EL (cell line): ENCODE results near the gene WDR91.
"Not testable (repeated sequence)": the region's sequence is repeated elsewhere in the genome, so short reads cannot be mapped to it uniquely, and the experiment has no call there.

Source experiments
- DNase-seq: peaks from one replicate; pipeline ENCODE4 v3.0.0-alpha.2; 2016

Gene WDR91

DNA sequence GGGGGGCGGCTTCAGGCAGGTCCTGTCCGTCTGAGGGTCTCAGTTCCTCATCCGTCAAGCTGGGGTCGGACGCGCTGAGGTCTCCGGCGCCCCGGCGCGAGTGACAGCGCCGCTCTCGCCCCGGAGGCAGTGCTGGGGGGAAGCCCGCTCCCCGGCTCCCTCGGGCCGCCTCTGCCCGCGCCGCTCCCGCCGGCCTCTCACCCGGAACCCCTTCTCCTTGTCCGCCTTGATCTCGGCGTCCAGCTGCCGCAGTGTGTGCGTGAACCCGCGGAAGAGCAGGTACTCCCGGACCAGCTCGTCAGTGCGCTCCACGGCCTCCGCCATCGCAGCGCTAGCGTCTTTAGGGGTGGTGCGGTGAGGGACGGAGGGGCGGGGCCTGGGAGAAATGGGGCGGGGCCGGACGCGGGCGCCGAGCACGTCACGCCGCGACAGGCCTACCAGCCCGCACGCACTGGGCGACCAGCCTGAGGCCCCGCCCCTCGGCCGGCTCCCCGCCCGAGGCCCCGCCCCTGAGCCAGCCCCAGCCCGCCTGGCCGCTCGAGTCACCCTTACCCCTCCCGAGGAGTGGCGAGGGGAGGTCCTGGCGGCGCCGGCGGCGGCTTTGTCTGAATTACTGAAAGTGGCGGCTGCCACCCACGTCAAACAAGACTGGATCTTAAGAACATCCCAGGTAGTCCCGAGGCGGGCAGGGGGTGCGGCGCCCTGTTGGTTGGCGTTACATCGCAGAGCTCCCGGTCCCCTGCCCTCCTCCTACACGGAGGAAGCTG, at the start of gene WDR91:
Gene WDR91, minus strand, starts transcription at position 348 of the 767 bp plus-strand sequence. Its CDS starts 24 bp downstream, at position 324.
- peak; percentile 92 for DNase-seq

DNA sequence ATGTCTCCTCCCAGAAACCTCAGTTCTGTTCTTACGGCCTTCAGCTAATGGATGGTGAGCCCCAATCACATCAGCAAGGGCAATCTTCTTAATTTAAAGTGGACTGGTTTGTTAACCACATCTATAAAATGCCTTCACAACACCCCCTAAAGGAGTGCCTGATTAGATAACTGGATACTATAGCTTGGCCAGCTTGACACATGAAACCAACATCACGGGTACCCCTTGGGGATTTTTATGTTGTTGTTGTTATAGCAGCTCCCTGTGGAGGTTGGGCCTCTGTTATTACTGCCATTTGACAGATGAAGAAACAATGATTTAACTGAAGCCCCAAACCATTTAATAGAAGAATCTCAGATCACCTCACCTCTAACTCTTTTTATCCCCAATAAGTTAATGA, 49.1 kb upstream of the WDR91 start:
- DNase-seq = no peak

DNA sequence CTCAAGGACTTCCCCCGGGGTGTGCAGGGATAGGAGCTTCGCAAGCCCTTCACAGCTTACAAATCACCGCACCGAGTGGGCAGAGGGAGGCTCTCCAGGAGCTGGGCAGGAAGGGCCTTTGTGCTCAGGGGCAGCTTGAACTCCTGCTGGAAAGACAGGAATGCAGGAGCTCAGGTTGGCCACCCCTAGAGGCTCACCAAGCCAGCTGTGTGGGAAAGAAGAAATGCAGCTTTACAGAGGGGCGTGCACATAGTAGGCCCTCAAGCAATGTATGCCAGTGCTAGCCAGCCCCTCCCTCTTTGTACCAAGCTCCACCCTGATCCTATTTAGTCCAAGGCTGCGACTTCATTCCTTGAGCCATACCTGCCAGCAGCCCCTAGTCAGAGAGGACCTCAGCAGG, 48.4 kb upstream of the WDR91 start:
- DNase-seq = no peak

DNA sequence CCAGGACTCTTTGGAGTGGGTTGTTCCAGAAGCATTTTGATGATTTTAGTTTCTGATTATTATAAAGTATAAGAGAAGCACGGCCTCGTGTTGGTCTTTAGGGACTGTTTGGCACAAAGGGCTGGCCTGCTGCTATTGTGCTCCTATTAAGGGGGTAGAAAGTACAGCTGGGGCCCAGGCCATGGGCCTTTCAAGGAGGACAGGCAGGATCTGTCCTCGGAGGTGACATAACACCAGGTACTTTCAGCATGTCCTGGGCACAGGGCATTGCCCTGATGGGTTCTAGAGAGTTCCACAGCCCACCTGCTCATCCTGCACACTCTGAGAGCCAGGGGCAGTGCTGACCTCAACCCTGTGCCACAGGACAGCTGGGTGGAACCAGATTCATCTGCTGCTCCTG, 47.3 kb upstream of the WDR91 start:
- no peak for DNase-seq

DNA sequence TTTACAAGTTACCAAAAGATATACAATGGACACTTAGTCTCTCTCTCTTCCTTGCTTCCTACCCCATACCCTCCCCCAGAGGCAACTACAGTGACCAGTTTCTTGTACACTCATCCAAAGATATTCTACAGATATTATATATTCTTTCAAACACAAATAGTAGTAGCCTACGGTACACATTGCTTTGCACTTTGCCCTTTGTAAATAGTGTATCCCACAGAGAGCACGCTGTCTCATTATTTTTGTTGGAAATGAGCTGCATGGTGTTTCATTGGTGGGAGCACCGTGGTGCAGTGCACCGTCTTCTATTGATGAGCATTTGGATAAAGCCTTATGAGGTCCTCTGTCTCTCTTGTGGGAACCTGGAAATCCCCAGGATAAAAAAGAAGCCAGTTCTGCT, 46.5 kb upstream of the WDR91 start:
- no peak for DNase-seq

DNA sequence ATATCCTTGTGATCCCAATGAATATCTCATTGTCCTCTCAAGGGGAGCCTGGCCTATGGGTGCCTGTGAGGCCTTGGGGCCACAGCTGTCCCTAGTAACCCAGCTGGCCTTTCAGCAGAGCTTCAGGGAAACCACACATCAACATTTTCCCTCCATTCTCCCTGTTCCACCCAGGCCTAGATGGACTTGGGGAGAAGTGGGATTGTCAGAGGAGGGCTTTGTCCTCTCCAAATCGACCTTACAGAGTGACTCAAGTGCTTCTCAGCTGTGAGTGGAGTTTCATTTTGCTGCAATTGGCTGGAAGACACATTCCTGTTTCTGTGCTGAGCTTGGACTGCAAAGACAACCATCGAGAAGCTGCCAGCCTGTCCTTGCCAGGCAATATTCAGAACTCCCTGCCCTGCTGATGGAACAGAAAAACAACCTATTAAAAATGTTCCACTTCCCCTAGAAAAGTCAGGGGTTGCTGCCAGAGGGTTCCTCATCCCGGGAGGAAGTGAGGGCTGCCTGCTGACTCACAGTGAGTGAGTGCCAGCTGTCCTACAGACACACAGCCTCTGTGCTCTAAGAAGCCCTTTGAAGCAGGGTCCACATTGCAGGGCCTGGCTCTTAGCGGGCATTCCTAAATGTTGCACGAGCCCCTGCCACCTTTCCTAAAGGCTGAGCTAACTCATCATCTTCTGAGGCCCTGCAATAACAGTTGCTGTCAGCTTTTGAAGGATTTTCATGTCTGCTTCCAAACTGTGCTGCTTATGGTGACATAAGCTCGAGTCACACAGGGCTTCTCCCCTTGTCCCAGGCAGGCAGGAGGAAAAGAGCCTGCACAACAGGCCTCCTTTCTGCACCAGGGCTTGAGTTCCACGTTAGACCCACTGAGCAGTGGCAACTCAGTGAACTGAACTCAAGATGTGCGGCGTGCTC, 42.8 kb upstream of the WDR91 start:
- DNase-seq = peak; percentile 78

DNA sequence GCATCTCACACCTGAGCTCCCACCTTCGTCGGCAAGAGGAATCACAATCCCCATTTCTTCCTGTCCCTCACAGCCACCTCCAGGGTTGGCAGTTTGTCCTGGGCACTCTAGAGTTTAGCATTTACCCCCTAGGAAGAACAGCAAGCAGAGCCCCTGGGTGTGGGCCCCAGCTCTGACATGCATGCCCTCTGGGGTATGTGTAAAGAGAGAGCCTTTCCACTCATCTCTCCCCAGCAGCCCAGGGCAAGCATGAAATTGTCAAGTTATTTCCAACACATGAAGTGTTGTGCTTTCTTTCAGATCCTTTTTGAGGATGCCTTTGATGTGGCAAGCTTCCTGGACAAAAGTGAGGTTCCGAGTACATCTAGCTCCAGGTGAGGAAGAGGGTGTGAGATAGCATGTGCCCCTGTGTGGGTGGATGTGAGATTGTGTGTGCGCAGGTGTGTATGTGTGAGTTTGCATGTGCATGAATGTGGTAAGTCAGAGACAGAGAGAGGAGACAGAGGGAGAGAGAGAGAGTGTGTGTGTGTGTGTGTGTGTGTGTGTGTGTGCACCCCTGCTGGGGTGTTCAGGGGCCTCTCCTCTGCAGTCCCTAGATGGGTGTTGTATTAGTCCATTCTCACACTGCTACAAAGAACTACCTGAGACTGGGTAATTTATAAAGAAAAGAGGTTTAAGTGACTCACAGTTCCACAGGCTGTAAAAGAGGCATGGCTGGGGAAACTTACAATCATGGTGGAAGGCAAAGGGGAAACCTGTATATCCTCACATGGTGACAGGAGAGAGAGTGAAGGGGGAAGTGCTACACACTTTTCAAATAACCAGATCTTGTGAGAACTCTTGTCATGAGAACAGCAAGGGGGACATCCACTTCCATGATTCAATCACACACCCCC, 40.4 kb upstream of the WDR91 start:
- no peak for DNase-seq

DNA sequence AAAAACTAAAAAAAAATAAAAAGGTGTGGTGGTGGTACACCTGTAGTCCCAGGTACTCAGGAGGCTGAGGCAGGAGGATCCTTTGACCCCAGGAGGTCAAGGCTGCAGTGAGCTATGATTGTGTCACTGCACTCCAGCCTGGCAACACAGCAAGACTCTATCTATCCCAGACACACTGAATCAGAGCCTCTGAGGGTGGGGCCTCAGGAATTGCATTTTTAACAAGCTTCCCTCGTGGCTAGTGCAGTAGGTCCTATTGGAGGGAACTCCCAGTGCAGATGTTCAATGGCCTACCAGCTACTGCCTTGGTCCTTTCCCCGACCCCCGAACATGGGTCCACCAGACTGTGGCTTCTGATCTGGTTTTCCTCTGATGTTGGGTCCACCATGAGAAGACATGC, 37.2 kb upstream of the WDR91 start:
- DNase-seq = no peak

DNA sequence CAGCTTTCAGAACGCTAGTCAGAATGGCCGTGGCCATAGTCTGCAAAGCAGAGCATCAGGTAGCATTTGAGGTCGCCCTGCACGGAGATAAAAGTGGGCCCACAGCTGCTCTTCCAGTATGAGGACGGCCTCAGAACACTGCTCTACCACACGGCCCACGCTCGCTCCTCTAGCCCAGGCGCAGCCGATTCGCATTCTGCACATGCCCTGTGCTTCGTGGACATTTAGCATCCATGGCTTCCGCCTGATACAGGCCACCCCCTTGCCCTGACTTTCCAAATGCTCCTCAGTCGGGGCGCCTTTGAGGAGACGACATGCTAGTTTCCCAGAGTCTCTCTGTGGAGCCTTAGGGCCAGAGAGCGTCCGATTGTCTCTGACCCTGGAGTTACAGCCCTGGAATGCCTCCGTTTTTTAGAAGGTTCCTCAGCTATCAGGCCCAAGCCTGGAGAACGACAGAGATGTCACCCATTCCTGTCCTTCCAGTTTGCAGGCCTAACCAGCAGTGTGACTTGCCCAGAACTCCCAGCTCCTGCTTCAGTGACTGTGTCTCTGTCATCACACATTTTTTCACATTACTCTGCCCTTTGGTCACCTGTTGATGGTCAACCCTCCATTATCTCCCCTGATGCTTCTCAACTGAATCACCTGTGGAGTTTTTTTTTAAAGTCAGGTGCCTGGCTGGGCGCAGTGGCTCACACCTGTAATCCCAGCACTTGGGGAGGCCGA, 36.6 kb upstream of the WDR91 start:
- no peak for DNase-seq

DNA sequence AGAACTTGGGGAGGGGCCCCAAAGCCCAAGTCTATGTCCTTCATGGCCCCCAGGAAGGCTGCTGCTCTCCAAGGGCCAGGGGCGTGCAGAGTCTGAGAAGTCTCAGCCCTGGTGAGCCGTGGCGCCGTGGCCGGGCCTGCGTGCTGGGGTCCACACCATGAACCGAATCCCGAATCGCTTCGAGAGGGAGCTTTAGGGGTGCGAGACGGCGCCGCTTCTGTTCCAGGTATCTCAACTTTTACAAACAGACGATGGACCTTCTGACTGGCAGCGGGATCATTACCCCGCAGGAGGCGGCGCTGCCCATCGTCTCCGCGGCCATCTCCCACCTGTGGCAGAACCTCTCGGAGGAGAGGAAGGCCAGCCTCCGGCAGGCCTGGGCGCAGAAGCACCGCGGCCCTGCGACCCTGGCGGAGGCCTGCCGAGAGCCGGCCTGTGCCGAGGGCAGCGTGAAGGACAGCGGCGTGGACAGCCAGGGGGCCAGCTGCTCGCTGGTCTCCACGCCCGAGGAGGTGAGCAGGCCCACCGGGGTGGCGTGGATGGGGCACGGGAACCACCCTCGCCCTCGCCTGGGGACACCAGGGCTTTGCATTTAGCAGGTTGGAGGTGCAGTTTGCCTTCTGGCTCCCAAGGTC, 35.0 kb upstream of the WDR91 start:
- DNase-seq = no peak

DNA sequence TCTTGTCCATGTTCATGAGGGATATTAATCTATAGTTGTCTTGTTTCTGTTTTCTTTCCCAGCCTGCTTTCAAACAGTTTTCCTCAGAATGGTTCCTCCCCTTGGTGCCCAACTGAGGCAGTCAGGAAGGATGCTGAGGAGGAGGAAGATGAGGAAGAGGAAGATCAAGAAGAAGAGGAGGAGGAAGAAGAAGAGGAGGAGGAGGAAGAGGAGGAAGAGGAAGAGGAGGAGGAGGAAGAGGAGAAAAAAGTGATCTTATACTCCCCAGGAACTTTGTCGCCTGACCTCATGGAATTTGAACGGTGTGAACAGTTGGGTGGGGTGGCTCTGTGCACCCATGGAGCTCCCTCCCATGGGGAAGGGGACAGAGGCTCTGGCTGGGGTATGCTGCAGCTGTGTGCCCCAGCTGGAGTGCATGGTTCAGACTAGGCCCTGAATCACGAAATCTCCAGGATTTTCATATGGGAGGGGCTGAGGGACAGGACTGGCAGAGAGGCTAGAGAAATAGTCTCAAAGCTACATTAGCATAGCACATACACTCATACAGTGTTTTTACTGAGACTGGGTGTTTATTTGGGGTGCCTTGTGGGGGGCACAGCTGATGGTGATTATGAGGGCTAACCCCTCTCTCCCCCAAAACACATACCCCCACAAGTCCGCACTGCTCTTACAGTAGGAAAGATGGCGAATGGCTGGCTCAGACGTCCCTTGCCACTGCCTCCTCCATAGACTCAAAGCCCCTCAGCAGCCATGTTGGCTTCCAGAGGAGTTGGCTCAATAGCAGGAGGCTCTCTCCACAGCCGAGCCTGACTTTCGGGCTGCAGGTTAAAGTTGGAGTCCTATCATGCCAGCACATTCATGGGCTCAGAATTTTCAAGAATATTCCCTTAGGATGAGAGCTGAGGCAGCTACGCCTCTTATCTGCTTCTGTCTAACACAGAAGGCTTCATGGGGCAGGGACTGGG, 34.2 kb upstream of the WDR91 start:
- DNase-seq = no peak

DNA sequence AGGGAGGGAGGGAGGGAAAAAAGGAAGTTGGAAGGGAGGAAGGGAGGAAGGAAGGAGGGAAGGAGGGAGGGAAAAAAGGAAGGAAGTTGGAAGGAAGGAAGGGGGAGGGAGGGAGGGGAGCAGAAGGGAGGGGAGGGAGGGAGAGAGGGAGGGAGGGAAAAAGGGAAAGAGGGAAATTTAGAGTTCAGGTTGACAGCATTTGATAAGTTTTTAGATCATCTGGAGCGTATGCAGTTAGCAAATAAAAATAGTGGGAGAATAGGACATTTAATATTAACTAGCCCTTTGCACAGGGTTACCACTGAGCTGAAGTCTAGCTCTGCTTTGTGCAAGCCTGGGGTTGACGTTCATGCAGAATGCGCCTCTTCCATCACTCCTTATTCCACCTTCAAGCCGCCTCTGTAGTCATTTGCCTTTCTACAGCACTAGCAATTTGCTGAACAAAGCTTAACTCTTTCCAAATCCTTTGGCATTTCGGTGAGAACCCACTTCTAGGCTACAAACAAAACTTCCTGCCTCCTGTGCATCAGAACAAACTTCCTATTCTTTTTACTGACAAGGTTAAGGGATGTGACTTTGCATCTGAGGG, 30.9 kb upstream of the WDR91 start:
- no peak for DNase-seq

DNA sequence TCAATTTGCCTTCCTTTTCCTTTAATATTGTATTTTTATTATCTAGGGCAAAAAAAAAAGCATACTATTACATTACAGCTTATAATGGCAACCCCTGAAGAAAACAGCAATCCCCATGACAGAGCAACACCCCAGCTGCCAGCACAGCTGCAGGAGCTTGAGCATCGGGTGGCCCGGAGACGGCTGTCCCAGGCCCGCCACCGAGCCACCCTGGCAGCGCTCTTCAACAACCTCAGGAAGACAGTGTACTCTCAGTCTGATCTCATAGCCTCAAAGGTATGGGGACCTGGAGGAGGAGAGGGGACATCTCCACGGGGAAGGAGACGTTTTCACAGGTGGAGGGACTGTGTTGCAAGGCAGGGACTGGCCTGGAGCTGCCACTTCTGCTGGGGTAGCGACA, 29.1 kb upstream of the WDR91 start:
- DNase-seq = no peak

DNA sequence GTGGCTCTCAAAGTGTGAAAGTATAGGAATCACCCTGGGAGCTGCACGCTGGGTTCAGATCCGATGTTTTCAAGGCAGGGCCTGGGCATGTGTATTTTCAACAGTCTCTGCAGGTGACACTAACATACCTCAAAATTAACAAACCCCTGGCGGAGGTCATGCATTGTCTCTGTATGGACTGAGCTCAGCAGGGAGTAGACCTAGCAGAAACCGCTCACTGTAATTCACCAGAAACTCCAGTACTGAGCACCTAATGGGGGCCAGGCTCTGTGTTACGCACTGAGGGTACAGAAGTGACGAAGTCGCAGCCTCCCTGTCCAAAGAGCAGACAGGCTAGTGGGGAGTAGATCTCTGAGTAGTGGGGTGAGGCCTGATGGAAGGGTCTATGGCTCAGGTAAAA, 27.9 kb upstream of the WDR91 start:
- DNase-seq = no peak

DNA sequence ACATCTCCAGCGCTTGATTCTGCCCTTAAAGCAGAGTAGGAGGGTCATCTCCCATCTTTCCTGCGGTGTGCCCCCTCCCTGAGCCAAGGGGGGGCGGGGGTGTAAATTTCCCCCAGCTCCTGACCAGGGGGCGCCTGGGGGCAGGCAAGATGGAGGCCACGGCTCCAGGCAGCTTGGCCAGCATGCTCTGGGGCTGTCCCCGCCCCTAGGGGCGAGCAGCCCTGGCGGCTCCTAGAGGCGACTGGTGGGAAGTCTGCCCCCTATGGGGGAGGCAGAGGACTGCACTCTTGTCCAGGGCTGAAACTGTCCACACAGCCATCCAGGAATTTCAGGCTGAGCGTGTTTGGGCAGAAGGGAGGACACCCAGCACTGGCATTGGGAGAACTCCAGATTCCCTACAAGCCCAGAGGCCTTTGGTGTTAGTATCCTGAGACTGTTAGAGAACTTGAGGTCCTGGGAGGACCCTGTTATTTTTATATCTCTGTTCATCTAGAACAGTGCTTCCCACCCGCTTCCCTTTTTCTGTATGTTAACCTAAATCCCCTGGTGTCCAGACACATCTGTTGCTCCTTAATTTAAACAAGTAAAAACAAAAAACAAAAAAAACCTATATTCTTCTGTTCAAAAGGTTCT, 26.9 kb upstream of the WDR91 start:
- DNase-seq = no peak

DNA sequence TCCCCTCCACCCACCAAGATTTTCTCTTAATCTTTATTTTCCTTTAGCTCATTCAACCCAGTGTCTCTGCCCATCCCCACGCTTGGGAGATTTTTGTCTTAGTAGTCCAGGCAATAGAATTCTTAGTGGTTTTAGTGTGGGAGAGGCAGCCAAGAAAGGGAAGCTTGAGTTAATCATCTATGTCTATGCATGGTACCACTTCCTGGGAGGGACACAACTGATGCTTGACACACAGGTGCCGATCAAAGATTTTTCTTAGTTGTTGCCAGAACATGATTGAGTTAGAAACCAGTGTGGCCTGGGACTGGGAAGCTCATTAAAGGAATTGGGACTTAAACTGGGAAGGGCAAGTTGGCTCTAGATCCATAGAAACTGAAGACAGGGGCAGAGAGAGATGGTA, 25.4 kb upstream of the WDR91 start:
- DNase-seq = no peak

DNA sequence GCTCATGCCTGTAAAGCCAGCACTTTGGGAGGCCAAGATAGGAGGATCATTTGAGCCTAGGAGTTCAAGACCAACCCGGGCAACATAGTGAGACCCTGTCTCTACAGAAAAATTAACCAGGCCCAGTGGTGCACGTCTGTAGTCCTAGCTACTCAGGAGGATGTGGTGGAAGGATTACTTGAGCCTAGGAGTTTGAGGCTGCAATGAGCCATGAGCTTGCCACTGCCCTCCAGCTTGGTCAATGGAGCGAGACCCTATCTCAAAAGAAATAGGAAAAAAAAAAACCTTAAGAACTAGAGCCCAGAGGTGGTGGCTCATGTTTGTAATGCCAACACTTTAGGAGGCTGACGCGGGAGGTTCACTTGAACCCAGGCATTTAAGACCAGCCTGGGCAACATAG, 24.5 kb upstream of the WDR91 start:
- no peak for DNase-seq

DNA sequence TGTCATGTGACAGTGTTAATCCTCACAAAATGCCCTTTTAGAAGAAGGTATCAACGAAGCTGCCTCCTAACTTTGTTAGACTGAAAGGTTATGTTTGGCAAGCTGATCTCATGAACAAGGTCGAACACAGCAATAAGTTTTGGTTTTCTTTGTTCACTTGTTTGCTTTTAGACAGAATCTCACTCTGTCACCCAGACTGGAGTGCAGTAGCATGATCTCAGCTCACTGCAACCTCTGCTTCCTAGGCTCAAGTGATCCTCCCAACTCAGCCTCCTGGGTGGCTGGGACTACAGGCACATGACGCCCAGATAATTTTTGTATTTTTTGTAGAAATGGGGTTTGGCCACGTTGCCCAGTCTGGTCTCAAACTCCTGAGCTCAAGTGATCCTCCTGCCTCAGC, 23.4 kb upstream of the WDR91 start:
- no peak for DNase-seq

DNA sequence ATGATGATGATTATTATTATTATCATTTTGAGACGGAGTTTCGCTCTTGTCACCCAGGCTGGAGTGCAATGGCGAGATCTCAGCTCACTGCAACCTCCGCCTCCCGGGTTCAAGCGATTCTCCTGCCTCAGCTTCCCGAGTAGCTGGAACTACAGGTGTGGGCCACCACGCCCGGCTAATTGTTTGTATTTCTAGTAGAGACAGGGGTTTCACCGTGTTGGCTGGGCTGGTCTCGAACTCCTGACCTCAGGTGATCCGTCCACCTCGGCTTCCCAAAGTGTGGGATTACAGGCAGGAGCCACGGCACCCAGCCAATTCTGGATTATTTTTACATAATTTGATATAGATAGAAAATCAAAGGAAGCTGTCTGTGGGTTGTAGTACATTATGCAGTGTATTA, 22.8 kb upstream of the WDR91 start:
- not testable (repeated sequence) for DNase-seq

DNA sequence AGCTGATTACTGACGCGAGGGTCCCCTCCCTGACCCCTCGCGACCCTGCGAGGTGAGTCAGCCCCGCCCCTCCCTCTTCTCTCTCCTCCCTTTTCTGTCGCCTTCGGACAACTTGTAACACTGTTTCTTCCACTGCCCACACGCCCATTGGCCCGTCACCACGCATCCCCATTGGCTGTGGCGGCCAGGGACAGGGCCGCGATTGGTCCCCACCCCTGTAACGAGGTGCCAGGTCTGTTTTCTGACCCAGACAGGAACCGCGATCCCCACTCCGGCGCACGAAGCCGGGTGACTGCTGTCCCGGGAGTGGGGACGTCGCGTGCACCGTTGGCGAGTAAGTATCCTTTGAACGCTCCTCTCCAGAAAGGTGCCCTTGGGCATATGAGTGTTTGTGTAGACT, 22.2 kb upstream of the WDR91 start, which contains the start of gene STRA8:
Gene STRA8, plus strand, starts transcription at position 269 of the 400 bp plus-strand sequence. CDS start 6,687 bp downstream, outside the sequence.
- no peak for DNase-seq
